Activated CD8-positive, alpha-beta memory T cell treated with anti-CD3 and anti-CD28 coated beads for 4 hours (primary cell): ENCODE data around the gene MED12L.

Source experiments
- DNase-seq, 2 donors: peaks; one replicate each; pipeline ENCODE4 v3.0.0-alpha.2; 2020; ENCODE audit warnings: low read depth in 2 of 2

The MED12L gene

GRCh38 chr3:151091685-151092345 lies 6.4 kb downstream of the MED12L start:
- DNase-seq = no peak

DNA sequence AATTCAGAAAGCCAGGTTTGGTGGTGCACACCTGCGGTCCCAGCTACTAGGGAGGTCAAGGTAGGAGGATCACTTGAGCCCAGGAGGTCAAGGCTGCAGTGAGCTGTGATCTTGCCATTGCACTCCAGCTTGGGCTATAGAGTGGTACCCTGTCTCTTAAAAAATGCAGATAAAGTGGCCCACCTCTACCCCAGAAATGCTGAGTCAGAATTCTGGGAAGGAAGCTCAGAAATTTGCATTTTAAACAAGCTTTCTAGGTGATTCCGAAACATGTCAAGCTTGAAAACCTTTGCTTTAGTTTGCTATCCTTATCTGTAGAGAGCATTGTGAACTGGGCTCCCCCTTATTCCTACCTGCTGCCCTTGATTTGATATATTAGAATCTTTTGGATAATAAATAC lies 7.7 kb downstream of the MED12L start:
- DNase-seq = no peak

- no peak for DNase-seq
Measured at GRCh38 chr3:151093905-151094304, 8.4 kb downstream of the MED12L start.

DNA sequence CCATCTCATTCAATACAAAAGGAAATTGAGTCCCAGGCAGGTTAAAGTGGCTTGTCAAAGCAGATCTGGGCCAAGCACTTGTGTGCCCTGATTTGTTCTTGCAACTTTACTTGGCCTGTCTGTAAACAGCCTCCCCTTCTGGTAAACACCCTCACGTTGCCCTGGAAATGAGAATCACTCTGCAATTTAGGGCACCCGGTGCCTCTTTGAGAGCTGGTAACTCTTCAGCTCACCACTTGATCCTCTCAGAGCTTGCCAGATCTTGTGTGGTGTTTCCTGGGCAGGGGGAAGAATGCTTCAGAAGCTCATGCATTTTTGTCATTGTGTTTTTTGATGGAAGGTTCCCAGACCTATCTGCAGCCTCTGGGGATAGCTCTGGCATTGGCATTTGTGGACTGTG lies 11.3 kb downstream of the MED12L start:
- DNase-seq = no peak

DNA sequence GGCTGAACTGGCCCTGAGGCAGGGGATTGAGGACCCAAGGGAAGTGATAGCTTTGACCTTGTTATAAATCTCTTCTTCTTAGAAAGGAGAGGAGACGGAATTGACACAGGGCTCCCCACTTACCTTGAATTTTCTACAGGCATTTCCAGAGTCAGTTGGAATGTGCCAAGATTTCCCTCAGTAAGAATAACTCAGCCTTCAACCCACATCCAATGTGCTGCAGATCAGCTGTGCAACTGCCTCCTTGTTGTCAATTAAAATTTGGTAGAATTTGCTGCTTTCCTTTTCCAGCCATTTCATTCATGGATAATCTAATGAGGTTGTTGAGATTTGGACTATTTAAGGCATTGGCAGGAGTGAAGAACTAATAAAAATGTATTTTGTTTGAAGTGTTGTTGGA lies 14.6 kb downstream of the MED12L start:
- DNase-seq = no peak

GRCh38 chr3:151101270-151101969 lies 16.0 kb downstream of the MED12L start:
- no peak for DNase-seq

GRCh38 chr3:151106311-151106710 lies 20.8 kb downstream of the MED12L start:
- no peak for DNase-seq

DNA sequence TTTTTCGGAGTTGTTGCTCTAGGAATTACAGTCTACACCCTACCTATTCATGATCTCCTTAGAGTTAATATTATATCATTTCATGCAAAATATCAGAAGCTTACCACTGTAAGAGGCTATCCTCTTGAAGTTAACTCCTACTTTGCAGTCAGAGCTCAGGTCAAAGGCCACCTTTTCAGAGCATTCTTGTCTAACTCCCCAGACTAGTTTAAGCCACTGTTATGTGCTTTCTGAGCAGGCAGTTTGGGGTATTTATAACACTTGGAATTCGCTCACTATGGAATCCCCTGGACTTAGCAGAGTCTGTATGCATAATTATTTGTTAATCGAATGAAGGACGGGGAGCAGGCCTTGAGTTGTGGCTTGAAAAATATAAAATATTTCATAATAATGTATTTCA lies 21.7 kb downstream of the MED12L start:
- no peak for DNase-seq

- DNase-seq = no peak
Measured at GRCh38 chr3:151107701-151108100, 22.2 kb downstream of the MED12L start.

- DNase-seq = no peak
Measured at GRCh38 chr3:151109286-151109800, 23.9 kb downstream of the MED12L start.

DNA sequence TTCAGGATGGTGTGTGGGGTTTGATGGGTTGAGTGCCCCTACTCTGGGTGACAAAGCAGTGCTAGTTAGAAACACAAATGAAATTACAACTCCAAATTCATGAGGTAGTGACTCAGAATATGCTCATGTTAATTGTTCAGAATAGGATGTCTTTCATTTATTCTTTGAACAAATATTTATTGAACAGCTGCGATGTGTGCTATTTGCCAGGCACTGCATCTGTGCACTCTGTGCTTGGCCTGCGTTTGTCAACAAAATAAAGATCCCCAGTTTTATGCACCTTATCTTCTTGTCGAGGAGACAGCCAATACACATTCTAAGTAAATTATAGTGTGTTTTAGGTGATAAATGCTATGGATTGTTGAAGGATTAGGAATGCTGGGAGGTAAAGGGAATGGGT lies 27.3 kb downstream of the MED12L start:
- no peak for DNase-seq

GRCh38 chr3:151113343-151113742 lies 27.9 kb downstream of the MED12L start:
- DNase-seq = no peak

- no peak for DNase-seq
Measured at GRCh38 chr3:151117047-151117446, 31.6 kb downstream of the MED12L start.

GRCh38 chr3:151119188-151119587 lies 33.7 kb downstream of the MED12L start:
- no peak for DNase-seq

- no peak for DNase-seq
Measured at GRCh38 chr3:151120409-151120808, 34.9 kb downstream of the MED12L start.

DNA sequence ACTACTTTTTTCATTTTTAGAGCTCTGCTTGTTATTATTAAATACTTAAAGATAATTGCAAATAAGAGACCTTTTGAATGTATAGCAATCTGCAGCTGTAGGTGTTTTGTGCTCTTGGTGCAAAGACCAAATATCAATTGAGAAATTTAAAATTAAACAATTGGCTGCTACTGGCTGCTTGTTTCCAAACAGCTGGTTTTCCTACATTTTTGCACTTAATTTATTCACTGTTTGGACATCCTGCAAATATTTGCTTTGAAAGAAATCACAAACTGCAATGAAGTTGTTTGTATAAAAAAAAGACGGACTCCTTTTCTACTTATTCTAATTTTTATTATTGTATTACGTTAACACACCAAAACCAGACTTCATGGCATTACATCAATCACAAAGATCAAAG lies 35.6 kb downstream of the MED12L start:
- no peak for DNase-seq

DNA sequence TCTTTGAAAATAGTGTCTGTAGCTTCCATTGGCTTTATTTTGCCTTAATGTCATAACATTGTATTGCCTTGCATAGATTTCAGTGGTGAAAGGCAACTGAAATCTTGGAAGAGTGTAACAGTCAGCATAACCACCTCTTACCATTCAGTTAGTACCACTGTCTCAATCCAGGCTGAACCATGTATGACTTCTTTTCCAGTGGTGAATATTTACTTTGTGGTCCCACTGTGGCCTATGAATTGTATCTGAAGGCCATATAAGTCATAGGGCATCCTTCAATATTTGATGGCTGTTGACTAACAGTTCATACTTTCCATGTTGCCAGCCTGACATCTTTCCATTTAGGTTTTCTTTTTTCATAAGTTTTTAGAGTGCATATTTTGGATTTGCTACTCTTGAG lies 38.4 kb downstream of the MED12L start:
- no peak for DNase-seq

DNA sequence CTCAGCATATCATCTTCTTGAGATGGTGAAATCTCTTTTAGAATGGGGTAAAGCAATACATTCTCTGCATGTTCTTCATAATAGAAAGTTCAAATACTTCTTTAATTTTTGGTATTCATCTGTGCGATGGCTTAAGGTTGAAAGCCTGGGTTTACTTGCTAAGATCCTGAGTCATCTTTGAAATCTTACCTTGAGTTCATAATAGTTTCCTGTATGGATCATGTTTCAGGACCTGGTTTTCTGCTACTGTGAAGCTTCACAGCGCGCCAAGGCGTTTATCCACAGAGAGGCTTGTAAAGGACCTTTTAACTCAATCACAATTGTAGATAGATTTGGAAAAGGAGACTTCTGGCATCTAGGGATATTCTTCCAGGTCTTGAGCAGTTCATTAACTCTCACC lies 39.0 kb downstream of the MED12L start:
- no peak for DNase-seq

GRCh38 chr3:151130428-151130827 lies 45.0 kb downstream of the MED12L start:
- DNase-seq = no peak

DNA sequence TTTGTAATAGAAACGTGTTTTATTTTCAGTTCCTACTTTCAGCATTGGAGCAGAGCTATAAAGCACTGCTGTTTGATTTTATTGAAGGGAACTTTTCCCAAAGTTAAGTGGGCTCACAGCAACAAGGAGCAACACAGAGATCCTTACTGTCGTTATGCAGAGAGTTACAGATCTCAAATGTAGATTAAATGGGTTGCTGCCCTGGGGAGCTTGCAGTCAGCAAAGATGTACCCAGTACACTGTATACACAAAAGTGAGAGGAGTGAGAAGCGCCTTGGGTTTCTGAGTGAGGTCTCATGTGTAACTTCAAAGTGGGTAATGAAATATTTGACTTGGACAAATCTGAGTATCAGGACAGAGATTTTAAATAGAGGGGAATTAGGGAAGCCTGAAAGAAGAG lies 47.7 kb downstream of the MED12L start:
- DNase-seq = no peak

DNA sequence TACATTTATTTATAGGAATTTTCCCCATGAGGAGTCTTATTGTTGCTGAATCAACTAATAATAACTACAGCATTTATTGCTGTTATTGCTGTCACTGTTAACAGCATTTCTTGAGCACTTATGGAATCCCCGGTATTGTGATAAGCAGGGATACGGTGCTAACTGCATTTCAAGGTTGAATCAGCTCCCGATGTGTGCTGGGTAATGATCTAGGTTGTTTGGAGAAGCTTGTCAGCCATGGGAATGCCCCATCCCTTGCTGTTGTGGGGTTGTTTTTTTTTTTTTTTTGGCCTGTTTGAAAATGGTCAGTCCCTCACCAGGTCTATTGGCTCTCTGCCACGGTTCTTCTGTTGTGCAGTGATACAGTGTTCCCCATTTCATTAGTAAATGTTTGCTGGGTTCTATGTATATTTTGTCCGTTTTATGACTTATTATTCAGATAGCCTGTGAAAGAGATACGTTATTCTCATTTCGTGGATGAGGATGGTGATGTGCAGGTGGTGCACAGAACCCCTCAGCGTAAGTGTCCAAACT lies 48.5 kb downstream of the MED12L start:
- no peak for DNase-seq

DNA sequence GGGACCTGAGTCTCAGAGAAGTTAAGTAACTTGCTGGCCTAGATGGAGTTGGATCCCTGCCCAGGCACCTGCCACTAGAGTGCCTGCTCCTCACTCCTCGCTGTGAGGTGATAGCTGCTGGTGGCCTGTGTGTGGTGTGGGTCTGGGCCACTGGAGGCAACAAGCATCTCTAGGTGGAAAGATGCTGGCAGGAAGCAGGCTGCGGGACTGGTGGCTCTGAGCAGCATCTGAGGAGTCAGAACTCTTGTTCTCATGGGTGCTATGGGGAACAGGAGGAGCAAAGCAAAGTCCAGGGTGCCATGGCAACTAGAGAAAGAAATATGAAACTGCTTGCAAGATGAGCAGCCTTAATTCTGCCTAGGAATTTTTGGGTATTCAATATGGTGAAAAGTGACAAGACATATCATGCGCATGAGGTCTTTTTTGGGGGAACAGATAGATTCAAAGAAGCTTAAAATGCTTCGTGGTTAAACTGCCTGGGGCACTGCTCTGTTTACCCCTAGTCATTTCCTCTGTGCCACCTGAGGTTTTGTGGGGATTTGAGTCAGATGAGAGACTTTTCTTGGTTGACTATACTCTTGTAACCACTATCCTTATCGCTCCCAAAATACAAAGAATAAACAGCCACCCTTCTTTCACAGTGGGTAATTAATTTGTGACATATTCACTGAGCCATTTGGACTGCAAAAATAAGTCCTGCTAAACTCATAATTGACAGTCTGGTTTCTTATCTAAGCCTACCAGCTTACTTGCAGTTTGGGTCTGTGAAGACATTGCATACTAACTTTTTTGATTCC lies 50.3 kb downstream of the MED12L start:
- peak in 1 of 2 donors; percentile 9 for DNase-seq
